ENCODE results near the gene BRIX1. TPM values are rescaled to one million over a fixed set of nuclear protein-coding genes. Genes with fewer than 3 reads are reported as not detected.

Gene BRIX1
- total and polyA plus RNA-seq, 2 experiments from 2014 or later: 72.6 to 171 TPM

DNA sequence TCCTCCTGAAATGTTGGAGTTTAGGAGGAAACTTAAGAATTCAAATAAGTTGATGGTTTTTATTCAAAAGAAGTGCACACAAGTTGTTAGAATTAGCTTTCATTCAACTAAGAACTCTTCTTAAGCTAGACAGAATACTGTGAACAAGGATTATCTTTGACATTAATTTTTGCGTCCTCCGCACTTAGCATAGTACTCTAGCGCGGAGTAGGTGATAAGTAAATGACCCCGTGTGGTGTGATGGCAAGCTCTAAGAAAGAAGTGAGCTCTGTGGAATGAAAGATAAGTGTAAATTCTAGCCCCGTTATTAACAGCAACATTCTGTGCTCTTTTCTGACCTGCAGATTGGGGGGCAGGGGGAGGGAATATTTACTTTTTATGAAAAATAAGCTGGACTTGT, 1.0 kb downstream of the BRIX1 start:
- DNase-seq (ENCODE audit: low spot score): no peak
- H3K27ac Mint-ChIP-seq: no peak overlapping the region
- H3K36me3 ChIP-seq (ENCODE audit: insufficient read depth): peaks cover 48% of the 10 kb centered on the region

More for the DNA sequence above, 1.0 kb downstream of the BRIX1 start:
- Mint-ChIP-seq H3K27me3 (ENCODE audit: insufficient read depth, low read depth, poor library complexity) (peaks cover 2% of the 10 kb centered on the region), H3K9me3 (no peaks in the 10 kb centered on the region), H3K4me3 (no peak overlapping the region), H3K36me3 (ENCODE audit: low read depth) (peaks cover 57% of the 10 kb centered on the region), H3K4me1 (peaks cover 22% of the 10 kb centered on the region)
- Histone ChIP-seq H3F3A (replicated peaks; ENCODE audit: low read depth) (peaks cover 7% of the 10 kb centered on the region; the same call in 1 of the 2 replicates), H3K4me3 (peak overlapping the region; percentile 93), H3K4me1 (ENCODE audit: insufficient read depth) (peaks cover 21% of the 10 kb centered on the region), H3K9me2 (ENCODE audit: insufficient read depth) (no peaks in the 10 kb centered on the region), H4K20me1 (replicated peaks; ENCODE audit: insufficient read depth) (peaks cover 26% of the 10 kb centered on the region), H3K79me2 (replicated peaks; ENCODE audit: insufficient read depth) (peaks cover 91% of the 10 kb centered on the region), H3K4me2 (peak overlapping the region; percentile 94), H3K27me3 (ENCODE audit: insufficient read depth) (no peaks in the 10 kb centered on the region), H2AFZ (no peak overlapping the region), H3K27ac (ENCODE audit: low read depth) (0 out of 2 replicates have a peak overlapping the region, but pooled peaks have one; percentile 90)
- no peak for ATAC-seq
- no peak for TF ChIP-seq CREB1 (CRISPR knock-in tag; IDR thresholded peaks at IDR 0.05; ENCODE audit: low read depth)
- no peak for TF ChIP-seq STAT1 (IDR thresholded peaks at IDR 0.05; ENCODE audit: unreplicated experiment)
- no peak for TF ChIP-seq ZNF331 (CRISPR knock-in tag; IDR thresholded peaks at IDR 0.05; ENCODE audit: low read depth)
- TF ChIP-seq, protein P1, sequence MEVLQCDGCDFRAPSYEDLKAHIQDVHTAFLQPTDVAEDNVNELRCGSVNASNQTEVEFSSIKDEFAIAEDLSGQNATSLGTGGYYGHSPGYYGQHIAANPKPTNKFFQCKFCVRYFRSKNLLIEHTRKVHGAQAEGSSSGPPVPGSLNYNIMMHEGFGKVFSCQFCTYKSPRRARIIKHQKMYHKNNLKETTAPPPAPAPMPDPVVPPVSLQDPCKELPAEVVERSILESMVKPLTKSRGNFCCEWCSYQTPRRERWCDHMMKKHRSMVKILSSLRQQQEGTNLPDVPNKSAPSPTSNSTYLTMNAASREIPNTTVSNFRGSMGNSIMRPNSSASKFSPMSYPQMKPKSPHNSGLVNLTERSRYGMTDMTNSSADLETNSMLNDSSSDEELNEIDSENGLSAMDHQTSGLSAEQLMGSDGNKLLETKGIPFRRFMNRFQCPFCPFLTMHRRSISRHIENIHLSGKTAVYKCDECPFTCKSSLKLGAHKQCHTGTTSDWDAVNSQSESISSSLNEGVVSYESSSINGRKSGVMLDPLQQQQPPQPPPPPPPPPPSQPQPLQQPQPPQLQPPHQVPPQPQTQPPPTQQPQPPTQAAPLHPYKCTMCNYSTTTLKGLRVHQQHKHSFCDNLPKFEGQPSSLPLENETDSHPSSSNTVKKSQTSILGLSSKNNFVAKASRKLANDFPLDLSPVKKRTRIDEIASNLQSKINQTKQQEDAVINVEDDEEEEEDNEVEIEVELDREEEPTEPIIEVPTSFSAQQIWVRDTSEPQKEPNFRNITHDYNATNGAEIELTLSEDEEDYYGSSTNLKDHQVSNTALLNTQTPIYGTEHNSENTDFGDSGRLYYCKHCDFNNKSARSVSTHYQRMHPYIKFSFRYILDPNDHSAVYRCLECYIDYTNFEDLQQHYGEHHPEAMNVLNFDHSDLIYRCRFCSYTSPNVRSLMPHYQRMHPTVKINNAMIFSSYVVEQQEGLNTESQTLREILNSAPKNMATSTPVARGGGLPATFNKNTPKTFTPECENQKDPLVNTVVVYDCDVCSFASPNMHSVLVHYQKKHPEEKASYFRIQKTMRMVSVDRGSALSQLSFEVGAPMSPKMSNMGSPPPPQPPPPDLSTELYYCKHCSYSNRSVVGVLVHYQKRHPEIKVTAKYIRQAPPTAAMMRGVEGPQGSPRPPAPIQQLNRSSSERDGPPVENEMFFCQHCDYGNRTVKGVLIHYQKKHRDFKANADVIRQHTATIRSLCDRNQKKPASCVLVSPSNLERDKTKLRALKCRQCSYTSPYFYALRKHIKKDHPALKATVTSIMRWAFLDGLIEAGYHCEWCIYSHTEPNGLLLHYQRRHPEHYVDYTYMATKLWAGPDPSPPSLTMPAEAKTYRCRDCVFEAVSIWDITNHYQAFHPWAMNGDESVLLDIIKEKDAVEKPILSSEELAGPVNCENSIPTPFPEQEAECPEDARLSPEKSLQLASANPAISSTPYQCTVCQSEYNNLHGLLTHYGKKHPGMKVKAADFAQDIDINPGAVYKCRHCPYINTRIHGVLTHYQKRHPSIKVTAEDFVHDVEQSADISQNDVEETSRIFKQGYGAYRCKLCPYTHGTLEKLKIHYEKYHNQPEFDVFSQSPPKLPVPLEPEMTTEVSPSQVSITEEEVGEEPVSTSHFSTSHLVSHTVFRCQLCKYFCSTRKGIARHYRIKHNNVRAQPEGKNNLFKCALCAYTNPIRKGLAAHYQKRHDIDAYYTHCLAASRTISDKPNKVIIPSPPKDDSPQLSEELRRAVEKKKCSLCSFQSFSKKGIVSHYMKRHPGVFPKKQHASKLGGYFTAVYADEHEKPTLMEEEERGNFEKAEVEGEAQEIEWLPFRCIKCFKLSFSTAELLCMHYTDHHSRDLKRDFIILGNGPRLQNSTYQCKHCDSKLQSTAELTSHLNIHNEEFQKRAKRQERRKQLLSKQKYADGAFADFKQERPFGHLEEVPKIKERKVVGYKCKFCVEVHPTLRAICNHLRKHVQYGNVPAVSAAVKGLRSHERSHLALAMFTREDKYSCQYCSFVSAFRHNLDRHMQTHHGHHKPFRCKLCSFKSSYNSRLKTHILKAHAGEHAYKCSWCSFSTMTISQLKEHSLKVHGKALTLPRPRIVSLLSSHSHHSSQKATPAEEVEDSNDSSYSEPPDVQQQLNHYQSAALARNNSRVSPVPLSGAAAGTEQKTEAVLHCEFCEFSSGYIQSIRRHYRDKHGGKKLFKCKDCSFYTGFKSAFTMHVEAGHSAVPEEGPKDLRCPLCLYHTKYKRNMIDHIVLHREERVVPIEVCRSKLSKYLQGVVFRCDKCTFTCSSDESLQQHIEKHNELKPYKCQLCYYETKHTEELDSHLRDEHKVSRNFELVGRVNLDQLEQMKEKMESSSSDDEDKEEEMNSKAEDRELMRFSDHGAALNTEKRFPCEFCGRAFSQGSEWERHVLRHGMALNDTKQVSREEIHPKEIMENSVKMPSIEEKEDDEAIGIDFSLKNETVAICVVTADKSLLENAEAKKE (CRISPR knock-in tag; IDR thresholded peaks at IDR 0.05): no peak
- TF ChIP-seq, protein P2, sequence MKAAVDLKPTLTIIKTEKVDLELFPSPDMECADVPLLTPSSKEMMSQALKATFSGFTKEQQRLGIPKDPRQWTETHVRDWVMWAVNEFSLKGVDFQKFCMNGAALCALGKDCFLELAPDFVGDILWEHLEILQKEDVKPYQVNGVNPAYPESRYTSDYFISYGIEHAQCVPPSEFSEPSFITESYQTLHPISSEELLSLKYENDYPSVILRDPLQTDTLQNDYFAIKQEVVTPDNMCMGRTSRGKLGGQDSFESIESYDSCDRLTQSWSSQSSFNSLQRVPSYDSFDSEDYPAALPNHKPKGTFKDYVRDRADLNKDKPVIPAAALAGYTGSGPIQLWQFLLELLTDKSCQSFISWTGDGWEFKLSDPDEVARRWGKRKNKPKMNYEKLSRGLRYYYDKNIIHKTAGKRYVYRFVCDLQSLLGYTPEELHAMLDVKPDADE (IDR thresholded peaks at IDR 0.05): no peak
- no peak for TF ChIP-seq ZNF114 (CRISPR knock-in tag; IDR thresholded peaks at IDR 0.05)
- TF ChIP-seq NANOG (IDR thresholded peaks at IDR 0.05; ENCODE audit: borderline replicate concordance): no peak
- no peak for TF ChIP-seq JUNB (IDR thresholded peaks at IDR 0.05; ENCODE audit: unreplicated experiment)
- TF ChIP-seq EZH2 (IDR thresholded peaks at IDR 0.05; ENCODE audit: low read depth, unreplicated experiment): no peak
- TF ChIP-seq EZH2phosphoT487 (IDR thresholded peaks at IDR 0.05; ENCODE audit: unreplicated experiment): no peak
- no peak for TF ChIP-seq REST (IDR thresholded peaks at IDR 0.05; ENCODE audit: unreplicated experiment)
